ENCODE results near the gene IGFBP2. TPM values are rescaled to one million over a fixed set of nuclear protein-coding genes. Genes with fewer than 3 reads are reported as not detected.

Gene IGFBP2
- total and polyA plus RNA-seq, 2 of the 13 experiments (the other 11 are each of a cell fraction or from before 2014, with no cell fraction given), result 2.0 to 5.8 TPM

DNA sequence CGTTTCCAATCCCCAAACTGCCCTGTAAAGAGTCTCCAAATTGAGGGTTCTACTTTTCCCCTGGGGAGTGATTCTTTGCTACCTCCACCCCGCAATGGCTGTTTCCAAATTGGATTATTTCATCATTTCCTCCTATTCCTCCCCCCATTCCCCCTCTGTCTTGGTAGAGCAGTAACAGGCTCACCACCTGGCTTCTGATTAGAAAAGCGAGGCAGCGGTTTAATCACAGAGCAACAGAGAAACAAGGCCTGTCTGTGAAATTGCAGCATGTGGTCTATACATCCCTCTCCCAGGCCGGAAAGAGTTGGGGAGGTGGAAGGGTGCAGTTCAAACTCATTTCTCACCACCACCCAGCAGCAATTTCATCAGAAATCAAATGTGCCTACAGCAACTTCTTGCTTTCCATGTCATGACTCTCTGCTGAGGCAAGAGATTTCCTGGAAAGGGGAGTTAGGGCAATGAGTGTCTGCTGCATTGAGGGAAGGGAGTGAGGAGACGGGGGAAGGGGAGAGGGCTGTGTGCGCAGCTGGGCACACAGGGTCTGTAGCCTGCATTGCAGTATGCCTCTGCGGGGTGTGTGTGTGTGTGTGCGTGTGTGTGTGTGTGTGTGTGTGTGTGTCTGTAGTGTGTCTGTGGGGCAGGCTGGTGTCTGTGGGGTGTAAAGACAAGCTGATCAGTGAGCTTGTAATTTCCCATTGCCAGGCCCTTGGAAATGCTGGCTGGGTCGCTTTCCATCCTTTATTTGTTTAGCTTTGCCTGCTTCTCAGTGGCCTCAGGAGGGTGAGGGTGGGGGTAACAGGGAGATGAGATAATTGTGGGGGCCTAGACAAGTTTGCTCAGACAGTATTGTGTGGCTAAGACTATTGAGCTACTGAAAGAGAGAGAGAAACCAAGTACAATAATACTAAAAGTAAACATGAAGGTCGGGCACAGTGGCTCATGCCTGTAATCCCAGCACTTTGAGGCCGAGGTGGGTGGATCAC, 13.5 kb upstream of the IGFBP2 start (continued):
- TF ChIP-seq, protein P1, sequence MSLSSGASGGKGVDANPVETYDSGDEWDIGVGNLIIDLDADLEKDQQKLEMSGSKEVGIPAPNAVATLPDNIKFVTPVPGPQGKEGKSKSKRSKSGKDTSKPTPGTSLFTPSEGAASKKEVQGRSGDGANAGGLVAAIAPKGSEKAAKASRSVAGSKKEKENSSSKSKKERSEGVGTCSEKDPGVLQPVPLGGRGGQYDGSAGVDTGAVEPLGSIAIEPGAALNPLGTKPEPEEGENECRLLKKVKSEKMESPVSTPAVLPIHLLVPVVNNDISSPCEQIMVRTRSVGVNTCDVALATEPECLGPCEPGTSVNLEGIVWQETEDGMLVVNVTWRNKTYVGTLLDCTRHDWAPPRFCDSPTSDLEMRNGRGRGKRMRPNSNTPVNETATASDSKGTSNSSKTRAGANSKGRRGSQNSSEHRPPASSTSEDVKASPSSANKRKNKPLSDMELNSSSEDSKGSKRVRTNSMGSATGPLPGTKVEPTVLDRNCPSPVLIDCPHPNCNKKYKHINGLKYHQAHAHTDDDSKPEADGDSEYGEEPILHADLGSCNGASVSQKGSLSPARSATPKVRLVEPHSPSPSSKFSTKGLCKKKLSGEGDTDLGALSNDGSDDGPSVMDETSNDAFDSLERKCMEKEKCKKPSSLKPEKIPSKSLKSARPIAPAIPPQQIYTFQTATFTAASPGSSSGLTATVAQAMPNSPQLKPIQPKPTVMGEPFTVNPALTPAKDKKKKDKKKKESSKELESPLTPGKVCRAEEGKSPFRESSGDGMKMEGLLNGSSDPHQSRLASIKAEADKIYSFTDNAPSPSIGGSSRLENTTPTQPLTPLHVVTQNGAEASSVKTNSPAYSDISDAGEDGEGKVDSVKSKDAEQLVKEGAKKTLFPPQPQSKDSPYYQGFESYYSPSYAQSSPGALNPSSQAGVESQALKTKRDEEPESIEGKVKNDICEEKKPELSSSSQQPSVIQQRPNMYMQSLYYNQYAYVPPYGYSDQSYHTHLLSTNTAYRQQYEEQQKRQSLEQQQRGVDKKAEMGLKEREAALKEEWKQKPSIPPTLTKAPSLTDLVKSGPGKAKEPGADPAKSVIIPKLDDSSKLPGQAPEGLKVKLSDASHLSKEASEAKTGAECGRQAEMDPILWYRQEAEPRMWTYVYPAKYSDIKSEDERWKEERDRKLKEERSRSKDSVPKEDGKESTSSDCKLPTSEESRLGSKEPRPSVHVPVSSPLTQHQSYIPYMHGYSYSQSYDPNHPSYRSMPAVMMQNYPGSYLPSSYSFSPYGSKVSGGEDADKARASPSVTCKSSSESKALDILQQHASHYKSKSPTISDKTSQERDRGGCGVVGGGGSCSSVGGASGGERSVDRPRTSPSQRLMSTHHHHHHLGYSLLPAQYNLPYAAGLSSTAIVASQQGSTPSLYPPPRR (CRISPR knock-in tag; IDR thresholded peaks at IDR 0.05; ENCODE audit: borderline replicate concordance), result peak; percentile 80; the same call in 1 of the 2 replicates
- TF ChIP-seq, protein P2, sequence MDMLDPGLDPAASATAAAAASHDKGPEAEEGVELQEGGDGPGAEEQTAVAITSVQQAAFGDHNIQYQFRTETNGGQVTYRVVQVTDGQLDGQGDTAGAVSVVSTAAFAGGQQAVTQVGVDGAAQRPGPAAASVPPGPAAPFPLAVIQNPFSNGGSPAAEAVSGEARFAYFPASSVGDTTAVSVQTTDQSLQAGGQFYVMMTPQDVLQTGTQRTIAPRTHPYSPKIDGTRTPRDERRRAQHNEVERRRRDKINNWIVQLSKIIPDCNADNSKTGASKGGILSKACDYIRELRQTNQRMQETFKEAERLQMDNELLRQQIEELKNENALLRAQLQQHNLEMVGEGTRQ (IDR thresholded peaks at IDR 0.05; ENCODE audit: low read depth, low read length), result no peak
- TF ChIP-seq, protein P2 (CRISPR knock-in tag; IDR thresholded peaks at IDR 0.05; ENCODE audit: borderline replicate concordance), result no peak
- 0 out of 2 replicates have a peak, but pooled peaks have one; percentile 35 for TF ChIP-seq ZNF441 (CRISPR knock-in tag; IDR thresholded peaks at IDR 0.05; ENCODE audit: borderline replicate concordance)
- no peak for TF ChIP-seq ZBTB7A (CRISPR knock-in tag; IDR thresholded peaks at IDR 0.05)
- TF ChIP-seq ZMYM4 (CRISPR knock-in tag; IDR thresholded peaks at IDR 0.05), result 0 out of 2 replicates have a peak, but pooled peaks have one; percentile 24
- TF ChIP-seq SOX6 (IDR thresholded peaks at IDR 0.05), result no peak
- TF ChIP-seq SOX6 (CRISPR knock-in tag; IDR thresholded peaks at IDR 0.05), result peak; percentile 93
- TF ChIP-seq MEF2D (CRISPR knock-in tag; IDR thresholded peaks at IDR 0.05), result 0 out of 2 replicates have a peak, but pooled peaks have one; percentile 23
- 0 out of 2 replicates have a peak, but pooled peaks have one; percentile 49 for TF ChIP-seq ZNF670 (CRISPR knock-in tag; IDR thresholded peaks at IDR 0.05; ENCODE audit: borderline replicate concordance)
- TF ChIP-seq ZNF431 (CRISPR knock-in tag; IDR thresholded peaks at IDR 0.05; ENCODE audit: borderline replicate concordance, low read depth), result 0 out of 2 replicates have a peak, but pooled peaks have one; percentile 34
- TF ChIP-seq POGZ (CRISPR knock-in tag; IDR thresholded peaks at IDR 0.05), result 0 out of 2 replicates have a peak, but pooled peaks have one; percentile 15
- no peak for TF ChIP-seq KLF15 (CRISPR knock-in tag; IDR thresholded peaks at IDR 0.05; ENCODE audit: borderline replicate concordance)
- TF ChIP-seq, protein P3, sequence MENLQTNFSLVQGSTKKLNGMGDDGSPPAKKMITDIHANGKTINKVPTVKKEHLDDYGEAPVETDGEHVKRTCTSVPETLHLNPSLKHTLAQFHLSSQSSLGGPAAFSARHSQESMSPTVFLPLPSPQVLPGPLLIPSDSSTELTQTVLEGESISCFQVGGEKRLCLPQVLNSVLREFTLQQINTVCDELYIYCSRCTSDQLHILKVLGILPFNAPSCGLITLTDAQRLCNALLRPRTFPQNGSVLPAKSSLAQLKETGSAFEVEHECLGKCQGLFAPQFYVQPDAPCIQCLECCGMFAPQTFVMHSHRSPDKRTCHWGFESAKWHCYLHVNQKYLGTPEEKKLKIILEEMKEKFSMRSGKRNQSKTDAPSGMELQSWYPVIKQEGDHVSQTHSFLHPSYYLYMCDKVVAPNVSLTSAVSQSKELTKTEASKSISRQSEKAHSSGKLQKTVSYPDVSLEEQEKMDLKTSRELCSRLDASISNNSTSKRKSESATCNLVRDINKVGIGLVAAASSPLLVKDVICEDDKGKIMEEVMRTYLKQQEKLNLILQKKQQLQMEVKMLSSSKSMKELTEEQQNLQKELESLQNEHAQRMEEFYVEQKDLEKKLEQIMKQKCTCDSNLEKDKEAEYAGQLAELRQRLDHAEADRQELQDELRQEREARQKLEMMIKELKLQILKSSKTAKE (CRISPR knock-in tag; IDR thresholded peaks at IDR 0.05; ENCODE audit: borderline replicate concordance), result peak; percentile 43; the same call in 1 of the 2 replicates
